Osteoblast (primary cell): ENCODE results near the gene DCC. TPM values are rescaled to one million over a fixed set of nuclear protein-coding genes. Genes with fewer than 3 reads are reported as not detected.

Experiments used
- DNase-seq: peaks from one replicate; pipeline ENCODE4 v3.0.0; 2011; ENCODE audit warnings: low spot score, mixed read lengths; ENCODE audit not compliant: insufficient read length; ENCODE audit errors: missing footprints
- H2AFZ ChIP-seq: 2 replicates; pipeline ENCODE4 v1.6.0; 2011; ENCODE audit warnings: mild to moderate bottlenecking, low read length
- H3K27ac ChIP-seq: 2 replicates; pipeline ENCODE4 v1.5.1; 2011; ENCODE audit warnings: mild to moderate bottlenecking, low read depth, low read length, moderate library complexity
- H3K27me3 ChIP-seq: 2 replicates; pipeline ENCODE4 v1.6.0; 2012; ENCODE audit warnings: mild to moderate bottlenecking, control low read depth, inconsistent platforms, low read length, moderate library complexity; ENCODE audit not compliant: insufficient read depth
- H3K36me3 ChIP-seq: 2 replicates; pipeline ENCODE4 v1.5.1; 2011; ENCODE audit warnings: mild to moderate bottlenecking, low read length, control low read depth, moderate library complexity; ENCODE audit not compliant: insufficient read depth
- H3K4me1 ChIP-seq: 2 replicates; pipeline ENCODE4 v1.5.1; 2011; ENCODE audit warnings: mild to moderate bottlenecking, low read length, control low read depth, moderate library complexity; ENCODE audit not compliant: insufficient read depth
- H3K4me2 ChIP-seq: 2 replicates; pipeline ENCODE4 v1.6.0; 2011; ENCODE audit warnings: mild to moderate bottlenecking, low read length; ENCODE audit not compliant: insufficient read depth
- H3K4me3 ChIP-seq: fragments of 200-600 bp; sonication (generic); 3 replicates; pipeline ENCODE4 v1.5.1; 2012; ENCODE audit warnings: mild to moderate bottlenecking, low read length, inconsistent platforms; ENCODE audit not compliant: insufficient read depth
- H3K79me2 ChIP-seq: 2 replicates; pipeline ENCODE4 v1.6.0; 2012; ENCODE audit warnings: mild to moderate bottlenecking, low read length, control low read depth, inconsistent platforms; ENCODE audit not compliant: insufficient read depth
- H3K9me3 ChIP-seq: 2 replicates; pipeline ENCODE4 v1.5.1; 2011; ENCODE audit warnings: low read depth, low read length, control low read depth
- H4K20me1 ChIP-seq: 2 replicates; pipeline ENCODE4 v1.6.0; 2012; ENCODE audit warnings: mild to moderate bottlenecking, low read length, control low read depth; ENCODE audit not compliant: insufficient read depth
- total RNA-seq: library from RNA; depleted of rRNA; stranded (reverse); fragments of >200 nt; gene quantifications from 2 replicates; pipeline ENCODE4 v1.2.3, GENCODE V29; 2012
- TF ChIP-seq, protein P1 (sequence below): IDR thresholded peaks from 2 replicates; pipeline ENCODE4 v1.5.1; 2011; ENCODE audit warnings: mild to moderate bottlenecking, low read depth, low read length, moderate library complexity; ENCODE audit errors: extremely low read depth

Gene DCC
- total RNA-seq, 1 donor: not detected

DNA sequence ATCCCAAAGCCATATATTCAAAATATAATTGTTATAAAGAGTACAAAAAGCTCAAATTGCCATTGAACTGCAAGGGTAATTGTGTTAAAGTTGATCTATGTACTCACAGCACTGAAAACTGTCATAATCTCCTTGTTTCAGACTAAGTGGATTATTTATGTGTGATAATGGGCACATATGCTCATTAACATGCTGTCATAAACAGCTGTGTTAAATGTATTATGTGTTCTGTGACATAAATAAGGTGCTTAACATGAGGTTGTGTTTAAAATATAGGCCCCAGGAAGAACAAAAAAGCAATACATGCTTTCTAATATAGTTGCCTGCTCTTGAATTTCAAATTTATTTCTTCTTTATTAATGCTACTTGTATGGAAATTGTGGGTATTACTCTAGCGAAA is 409.5 kb downstream of the DCC start:
- Histone ChIP-seq H3K4me2 (no peak overlapping the region), H2AFZ (no peak overlapping the region), H3K4me1 (no peaks in the 10 kb centered on the region), H3K36me3 (no peaks in the 10 kb centered on the region), H3K9me3 (no peaks in the 10 kb centered on the region), H3K27me3 (no peaks in the 10 kb centered on the region), H3K4me3 (no peak overlapping the region), H3K79me2 (no peaks in the 10 kb centered on the region), H4K20me1 (no peaks in the 10 kb centered on the region), H3K27ac (no peak overlapping the region)
- no peak for DNase-seq
- TF ChIP-seq, protein P1, sequence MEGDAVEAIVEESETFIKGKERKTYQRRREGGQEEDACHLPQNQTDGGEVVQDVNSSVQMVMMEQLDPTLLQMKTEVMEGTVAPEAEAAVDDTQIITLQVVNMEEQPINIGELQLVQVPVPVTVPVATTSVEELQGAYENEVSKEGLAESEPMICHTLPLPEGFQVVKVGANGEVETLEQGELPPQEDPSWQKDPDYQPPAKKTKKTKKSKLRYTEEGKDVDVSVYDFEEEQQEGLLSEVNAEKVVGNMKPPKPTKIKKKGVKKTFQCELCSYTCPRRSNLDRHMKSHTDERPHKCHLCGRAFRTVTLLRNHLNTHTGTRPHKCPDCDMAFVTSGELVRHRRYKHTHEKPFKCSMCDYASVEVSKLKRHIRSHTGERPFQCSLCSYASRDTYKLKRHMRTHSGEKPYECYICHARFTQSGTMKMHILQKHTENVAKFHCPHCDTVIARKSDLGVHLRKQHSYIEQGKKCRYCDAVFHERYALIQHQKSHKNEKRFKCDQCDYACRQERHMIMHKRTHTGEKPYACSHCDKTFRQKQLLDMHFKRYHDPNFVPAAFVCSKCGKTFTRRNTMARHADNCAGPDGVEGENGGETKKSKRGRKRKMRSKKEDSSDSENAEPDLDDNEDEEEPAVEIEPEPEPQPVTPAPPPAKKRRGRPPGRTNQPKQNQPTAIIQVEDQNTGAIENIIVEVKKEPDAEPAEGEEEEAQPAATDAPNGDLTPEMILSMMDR: no peak

DNA sequence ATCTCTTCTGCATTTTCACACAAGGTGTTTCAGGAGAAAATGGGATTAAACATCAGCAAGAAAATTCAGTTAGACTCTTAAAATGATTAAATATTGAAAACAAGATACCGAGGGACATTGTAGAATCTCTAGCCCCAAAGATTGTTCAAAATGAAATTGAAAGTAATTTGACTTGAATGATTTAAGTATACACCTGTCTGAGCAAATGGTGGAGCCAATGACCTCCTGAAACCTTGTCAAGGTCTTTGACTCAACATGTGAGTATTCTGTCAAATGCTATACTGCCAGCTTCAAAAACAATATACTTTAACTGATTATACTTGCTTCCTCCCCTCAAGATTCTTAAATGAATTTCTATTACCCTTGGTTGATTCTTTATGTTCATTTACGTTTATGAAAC is 411.0 kb downstream of the DCC start:
- Histone ChIP-seq H3K36me3 (no peaks in the 10 kb centered on the region), H3K27ac (no peak overlapping the region), H3K27me3 (no peaks in the 10 kb centered on the region), H3K9me3 (no peaks in the 10 kb centered on the region), H2AFZ (no peak overlapping the region), H3K4me3 (no peak overlapping the region), H3K79me2 (no peaks in the 10 kb centered on the region), H3K4me2 (no peak overlapping the region), H4K20me1 (no peaks in the 10 kb centered on the region), H3K4me1 (no peaks in the 10 kb centered on the region)
- TF ChIP-seq, protein P1: no peak
- no peak for DNase-seq

DNA sequence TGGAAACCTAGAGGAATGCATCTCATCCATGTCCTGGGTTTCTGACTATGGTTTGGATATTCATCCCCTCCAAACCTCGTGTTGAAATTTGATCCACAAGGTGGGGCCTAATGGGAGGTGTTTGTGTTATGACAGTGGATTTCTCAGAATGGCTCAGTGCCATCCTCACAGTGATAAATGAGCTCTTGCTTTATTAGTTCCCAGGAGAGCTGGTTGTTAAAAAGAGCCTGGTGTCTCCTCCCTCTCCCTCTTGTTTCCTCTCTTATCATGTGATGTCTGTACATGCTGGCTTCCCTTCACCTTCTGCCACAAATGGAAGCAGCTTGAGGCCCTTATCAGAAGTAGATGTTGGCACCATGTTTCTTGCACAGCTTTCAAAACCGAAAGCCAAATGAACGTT is 424.3 kb downstream of the DCC start:
- Histone ChIP-seq H3K27ac (no peak overlapping the region), H3K9me3 (peaks cover 2% of the 10 kb centered on the region), H3K4me1 (no peaks in the 10 kb centered on the region), H3K36me3 (no peaks in the 10 kb centered on the region), H2AFZ (no peak overlapping the region), H3K27me3 (no peaks in the 10 kb centered on the region), H4K20me1 (no peaks in the 10 kb centered on the region), H3K4me3 (no peak overlapping the region), H3K79me2 (no peaks in the 10 kb centered on the region), H3K4me2 (no peak overlapping the region)
- DNase-seq: no peak
- TF ChIP-seq, protein P1: no peak

DNA sequence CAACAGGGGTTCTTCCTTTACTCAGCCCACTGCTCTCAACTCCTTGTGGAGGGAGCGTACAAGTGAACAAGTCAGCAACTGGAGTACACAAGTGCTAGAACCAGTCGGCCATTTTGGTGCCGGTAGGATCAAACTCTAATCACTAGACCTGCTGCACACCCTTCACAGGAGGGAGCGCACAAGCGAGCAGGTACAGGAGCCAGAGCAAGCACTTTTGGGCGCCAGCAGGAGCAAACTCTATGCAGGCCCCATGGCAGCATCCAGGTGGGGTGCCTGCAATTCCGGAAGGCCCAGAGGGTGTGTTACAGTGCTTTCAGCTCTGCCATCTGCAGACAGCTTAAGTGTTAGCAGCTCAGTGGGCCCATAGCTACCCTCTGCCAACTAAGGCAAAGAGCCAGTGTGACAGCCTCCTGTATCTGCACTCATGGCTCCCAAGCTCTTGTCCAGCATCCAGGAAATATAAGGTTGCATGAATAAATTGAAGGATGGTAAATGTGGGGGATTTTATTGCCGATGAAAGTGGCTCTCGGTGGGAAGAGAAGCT is 426.1 kb downstream of the DCC start:
- H3K9me3 ChIP-seq: peaks cover 2% of the 10 kb centered on the region
- H3K36me3 ChIP-seq: no peaks in the 10 kb centered on the region
- H3K79me2 ChIP-seq: no peaks in the 10 kb centered on the region
- no peaks in the 10 kb centered on the region for H3K4me1 ChIP-seq
- no peak overlapping the region for H2AFZ ChIP-seq
- H3K27me3 ChIP-seq: no peaks in the 10 kb centered on the region
- no peaks in the 10 kb centered on the region for H4K20me1 ChIP-seq
- TF ChIP-seq, protein P1: no peak
- no peak overlapping the region for H3K27ac ChIP-seq
- no peak for DNase-seq
- no peak overlapping the region for H3K4me2 ChIP-seq
- no peak overlapping the region for H3K4me3 ChIP-seq
